GM19043 (cell line): ENCODE results near the gene HARS1.
"Not testable (repeated sequence)": the region's sequence is repeated elsewhere in the genome, so short reads cannot be mapped to it uniquely, and the experiment has no call there.

Experiments
- ATAC-seq: cut with Tn5 transposase; IDR thresholded peaks from one replicate; pipeline ENCODE4 v1.9.1; 2021; ENCODE audit warnings: low read depth; ENCODE audit not compliant: unreplicated experiment

Gene HARS1, protein sequence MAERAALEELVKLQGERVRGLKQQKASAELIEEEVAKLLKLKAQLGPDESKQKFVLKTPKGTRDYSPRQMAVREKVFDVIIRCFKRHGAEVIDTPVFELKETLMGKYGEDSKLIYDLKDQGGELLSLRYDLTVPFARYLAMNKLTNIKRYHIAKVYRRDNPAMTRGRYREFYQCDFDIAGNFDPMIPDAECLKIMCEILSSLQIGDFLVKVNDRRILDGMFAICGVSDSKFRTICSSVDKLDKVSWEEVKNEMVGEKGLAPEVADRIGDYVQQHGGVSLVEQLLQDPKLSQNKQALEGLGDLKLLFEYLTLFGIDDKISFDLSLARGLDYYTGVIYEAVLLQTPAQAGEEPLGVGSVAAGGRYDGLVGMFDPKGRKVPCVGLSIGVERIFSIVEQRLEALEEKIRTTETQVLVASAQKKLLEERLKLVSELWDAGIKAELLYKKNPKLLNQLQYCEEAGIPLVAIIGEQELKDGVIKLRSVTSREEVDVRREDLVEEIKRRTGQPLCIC

DNA sequence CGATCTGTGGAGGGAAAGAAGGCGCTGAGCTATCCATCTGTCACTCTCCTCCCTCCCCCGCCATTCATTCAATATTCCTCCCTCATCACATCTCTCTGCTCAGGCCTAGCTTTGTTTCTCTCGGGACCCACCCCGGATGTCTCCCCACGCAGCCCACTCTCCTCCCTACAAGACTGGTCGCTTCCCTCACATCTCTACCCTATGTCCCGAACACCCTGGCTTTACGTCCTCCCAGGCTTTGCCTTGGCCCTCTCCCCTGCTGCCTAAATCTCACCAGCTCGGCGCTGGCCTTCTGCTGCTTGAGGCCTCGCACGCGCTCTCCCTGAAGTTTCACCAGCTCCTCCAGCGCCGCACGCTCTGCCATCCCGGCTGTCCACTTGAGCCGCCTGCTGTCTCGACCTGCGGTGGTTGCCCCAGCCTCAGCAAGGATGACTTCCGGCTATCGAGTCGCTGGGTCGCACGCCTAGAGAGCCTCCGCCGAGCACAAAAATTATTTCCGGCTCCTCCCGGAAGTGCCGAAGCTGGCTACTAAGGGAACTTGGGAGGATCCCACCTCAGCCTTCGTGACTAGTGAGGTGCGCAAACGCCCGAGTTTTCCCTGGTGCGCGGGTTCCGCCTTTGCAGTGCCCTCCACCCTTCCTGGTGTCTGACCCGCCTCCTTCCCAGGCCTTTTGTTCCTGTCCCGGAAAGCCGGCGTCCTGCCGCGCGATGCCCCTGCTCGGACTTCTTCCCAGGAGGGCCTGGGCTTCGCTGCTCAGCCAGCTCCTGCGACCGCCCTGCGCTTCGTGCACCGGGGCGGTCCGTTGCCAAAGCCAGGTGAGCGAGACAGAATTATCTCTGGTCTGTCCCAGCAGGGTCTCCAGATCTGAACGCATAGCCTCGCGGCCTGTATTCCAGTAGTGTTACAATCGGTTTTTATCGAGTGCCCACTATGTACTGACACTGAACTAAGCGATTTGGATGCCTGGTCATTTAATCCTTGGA is at the start of gene HARS1, which contains the start of gene HARS2:
Gene HARS1, minus strand, starts transcription at position 430 of the 984 bp plus-strand sequence. Its CDS starts 66 bp downstream, at position 364.
Gene HARS2, plus strand, starts transcription at position 515 of the 984 bp plus-strand sequence. Its CDS starts 194 bp downstream, at position 709.
- ATAC-seq: peak; percentile 97

DNA sequence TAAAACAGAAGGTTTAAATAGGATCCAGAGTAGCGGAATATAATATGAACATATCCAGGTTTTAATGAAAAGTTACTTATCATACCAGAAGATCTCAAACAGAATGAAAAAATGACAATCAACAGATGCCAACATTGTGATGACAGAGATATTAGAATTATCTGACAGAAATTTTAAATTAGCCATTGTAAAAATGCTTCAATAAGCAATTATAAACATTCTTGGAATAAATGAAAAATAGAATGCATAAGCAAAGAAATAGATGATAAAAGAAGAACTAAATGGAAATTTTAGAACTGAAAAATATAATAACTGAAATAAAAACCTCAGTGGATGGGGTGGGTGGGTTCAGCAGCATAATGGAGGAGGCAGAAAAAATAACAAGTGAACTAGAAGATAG is 46.3 kb upstream of the HARS1 start:
- no peak for ATAC-seq

DNA sequence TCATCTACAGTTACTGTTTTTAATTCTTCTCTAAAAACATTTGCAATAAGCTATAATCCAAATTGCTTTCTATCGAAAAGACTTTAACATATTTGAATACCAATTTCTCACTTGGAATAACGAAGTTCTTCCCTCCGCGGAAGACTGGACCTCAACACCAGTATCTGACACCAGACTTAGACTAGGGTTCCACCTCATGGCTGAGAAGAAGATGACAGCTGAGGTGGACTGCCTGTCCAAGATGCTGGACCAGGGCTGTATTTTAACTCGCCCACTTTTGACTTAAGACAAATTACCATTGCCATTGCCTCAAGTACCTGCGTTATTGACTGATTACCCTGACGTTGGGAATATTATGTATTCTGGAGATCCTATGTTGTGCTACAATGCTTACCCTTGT is 43.2 kb upstream of the HARS1 start:
- ATAC-seq: no peak

DNA sequence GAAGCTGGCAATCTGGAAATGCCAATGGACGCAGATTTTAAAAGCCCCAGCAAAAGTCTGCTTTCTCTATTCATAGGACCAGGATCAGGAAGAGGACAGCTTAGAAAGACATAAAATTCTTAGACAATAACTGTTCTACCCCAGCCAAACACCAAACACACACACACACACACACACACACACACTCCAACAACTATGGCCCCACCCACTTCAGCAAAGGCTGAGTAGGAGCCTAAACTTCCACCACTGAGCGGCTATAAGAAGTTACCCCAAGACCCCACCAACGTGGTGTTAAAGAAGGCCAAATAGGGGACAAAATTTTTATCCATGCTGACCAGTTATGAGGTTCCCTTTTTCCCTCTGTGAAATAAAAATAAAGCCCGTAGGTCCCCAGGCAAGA is 41.9 kb upstream of the HARS1 start:
- ATAC-seq: no peak

- ATAC-seq: peak; percentile 88
Observed at GRCh38 chr5:140725799-140726471, 34.8 kb upstream of the HARS1 start.

DNA sequence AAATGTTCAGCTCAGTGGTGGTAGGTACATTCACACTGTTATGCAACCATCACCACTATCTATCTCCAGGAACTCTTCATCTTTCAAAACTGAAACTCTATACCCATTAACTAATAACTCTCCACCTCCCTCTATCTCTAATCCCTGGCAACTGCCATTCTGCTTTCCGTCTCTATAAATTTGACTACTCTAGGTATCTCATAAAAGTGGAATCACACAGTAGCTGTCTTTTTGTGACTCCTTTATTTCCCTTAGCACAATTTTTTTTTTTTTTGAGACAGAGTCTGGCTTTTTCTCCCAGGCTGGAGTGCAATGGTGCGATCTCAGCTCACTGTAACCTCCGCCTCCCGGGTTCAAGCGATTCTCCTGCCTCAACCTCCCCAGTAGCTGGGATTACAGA is 30.2 kb upstream of the HARS1 start:
- not testable (repeated sequence) for ATAC-seq

- ATAC-seq: not testable (repeated sequence)
Observed at GRCh38 chr5:140720738-140721137, 29.6 kb upstream of the HARS1 start.

DNA sequence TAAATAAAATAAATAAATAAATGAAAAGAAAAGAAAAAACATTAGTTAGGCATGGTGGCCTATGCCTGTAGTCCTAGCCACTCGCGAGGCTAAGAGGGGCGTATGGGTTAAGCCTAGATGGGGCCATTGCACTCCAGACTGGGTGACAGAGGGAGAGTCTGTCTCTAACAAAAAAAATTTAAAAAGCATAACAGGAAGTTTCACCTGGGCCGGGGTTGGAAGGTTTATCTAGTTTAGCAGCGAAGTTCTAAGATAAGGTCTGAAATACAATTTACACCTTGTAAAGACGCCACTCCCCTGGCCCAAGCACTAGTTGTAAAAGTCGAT is 27.1 kb upstream of the HARS1 start:
- ATAC-seq: no peak

DNA sequence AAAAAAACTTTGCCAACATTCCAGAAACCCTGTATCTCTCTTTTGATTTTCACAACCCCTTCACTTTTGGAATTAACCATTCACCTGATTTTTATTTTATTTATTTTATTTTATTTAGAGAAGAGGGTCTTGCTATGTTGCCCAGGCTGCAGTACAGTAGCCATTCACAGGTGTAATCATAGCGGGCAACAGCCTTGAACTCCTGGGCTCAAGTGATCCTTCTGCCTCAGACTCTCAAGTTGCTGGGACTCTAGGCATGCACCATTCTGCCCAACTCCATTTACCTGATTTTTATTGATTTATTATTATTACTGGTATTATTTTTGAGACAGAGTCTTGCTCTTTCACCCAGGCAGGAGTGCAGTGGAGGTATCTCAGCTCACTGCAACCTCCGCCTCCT is 25.1 kb upstream of the HARS1 start:
- not testable (repeated sequence) for ATAC-seq

DNA sequence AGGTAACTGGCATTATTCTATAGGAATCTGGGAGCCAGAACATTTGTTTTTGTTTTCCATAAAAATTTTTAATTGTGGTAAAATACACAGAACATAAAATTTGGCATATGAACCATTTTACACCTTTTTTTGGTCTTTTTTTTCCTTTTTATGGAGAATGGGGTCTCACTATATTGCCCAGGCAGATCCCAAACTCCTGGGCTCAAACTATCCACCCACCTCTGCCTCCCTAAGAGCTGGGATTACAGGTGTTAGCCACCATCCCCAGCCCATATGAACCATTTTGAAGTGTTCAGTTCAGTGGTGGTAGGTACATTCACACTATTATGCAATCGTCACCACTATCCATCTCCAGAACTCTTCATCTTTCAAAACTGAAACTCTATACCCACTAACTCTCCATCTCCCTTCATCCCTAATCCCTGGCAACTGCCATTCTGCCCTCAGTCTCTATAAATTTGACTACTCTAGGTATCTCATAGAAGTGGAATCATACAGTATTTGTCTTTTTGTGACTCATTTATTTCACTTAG is 22.5 kb upstream of the HARS1 start:
- ATAC-seq: no peak

GRCh38 chr5:140711794-140712193 is 20.6 kb upstream of the HARS1 start:
- no peak for ATAC-seq

GRCh38 chr5:140710899-140711552 is 19.9 kb upstream of the HARS1 start:
- ATAC-seq: peak; percentile 90

- ATAC-seq: not testable (repeated sequence)
Observed at GRCh38 chr5:140708787-140709186, 17.6 kb upstream of the HARS1 start.

GRCh38 chr5:140707812-140708211 is 16.6 kb upstream of the HARS1 start:
- ATAC-seq: no peak

DNA sequence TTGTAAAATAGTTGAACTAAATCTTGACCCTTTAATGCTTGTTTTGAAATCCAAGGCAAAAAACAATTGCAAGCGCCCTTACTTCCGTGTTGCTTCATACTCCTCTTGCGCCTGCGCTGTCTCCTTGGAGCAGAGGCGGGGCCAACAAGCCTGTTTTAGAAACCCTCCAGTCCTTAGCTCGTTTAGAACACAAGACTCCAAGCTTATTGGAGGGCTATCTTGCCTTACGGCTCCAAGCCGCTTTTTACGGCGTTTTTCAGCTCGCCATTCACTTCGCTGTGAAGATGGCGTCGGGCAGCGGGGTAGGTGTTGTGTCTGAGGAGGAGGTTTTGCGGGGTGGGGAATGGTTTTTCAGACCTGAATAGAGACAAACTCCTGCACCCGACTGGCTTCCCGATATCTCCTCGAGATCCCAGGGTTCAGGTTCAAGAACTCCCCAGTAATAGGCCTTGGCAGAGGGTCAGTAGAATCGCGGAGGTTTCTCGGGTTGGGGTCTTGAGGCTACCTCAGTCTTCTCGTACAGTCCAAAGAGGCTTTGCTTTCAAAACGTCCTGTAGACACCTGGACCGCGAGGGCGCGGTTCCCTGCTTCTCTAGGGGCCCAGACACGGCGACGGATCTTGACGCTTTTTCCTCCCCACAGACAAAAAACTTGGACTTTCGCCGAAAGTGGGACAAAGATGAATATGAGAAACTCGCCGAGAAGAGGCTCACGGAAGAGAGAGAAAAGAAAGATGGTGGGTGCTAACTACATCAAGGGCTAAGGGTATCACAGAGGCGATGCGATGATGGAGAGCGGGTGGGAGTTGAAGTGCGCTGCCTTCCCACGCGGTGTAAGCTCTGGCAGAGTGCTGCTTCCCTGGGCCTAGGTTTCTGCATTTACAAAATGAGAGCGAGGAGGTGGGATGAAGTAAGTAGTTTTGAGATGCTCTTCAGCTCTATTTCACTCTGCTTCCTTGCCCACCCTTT is 9.3 kb upstream of the HARS1 start, which contains the start of gene ZMAT2:
Gene ZMAT2, plus strand, starts transcription at position 271 of the 968 bp plus-strand sequence. Its CDS starts 14 bp downstream, at position 285.
- ATAC-seq: peak; percentile 98

- no peak for ATAC-seq
Observed at GRCh38 chr5:140696891-140697492, 5.8 kb upstream of the HARS1 start.

DNA sequence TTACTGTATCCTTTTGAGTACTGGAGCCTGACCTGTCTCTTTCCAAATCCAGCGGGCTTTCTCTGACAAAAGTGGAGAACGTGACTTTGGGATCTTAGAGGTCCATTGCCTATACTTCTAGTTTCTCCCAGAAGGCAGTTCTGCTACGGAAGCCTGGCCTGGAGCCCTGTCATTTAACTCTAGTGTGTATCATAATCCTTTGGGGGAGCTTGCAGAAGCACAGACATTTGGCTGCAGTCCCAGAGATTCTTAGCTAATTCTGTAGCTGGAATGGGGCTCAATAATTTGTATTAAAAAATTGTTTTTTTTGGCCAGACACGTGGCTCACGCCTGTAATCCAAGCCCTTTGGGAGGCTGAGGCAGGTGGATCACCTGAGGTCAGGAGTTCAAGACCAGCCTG is 3.1 kb upstream of the HARS1 start:
- no peak for ATAC-seq

GRCh38 chr5:140690376-140690932 is 716 bp downstream of the HARS1 start:
- ATAC-seq: no peak
